Hepatocyte (in vitro differentiated cells): ENCODE data around the gene MFAP5. TPM values are rescaled to one million over a fixed set of nuclear protein-coding genes. Genes with fewer than 3 reads are reported as not detected.

Experiments used
- DNase-seq: peaks from one replicate; pipeline ENCODE4 v3.0.0-alpha.2; 2016; ENCODE audit warnings: low spot score
- H2AFZ ChIP-seq: fragments of 200-600 bp; sonication (generic); 2 replicates; pipeline ENCODE4 v1.6.0; 2016; ENCODE audit warnings: antibody characterized with exemption, mild to moderate bottlenecking
- H3K27ac ChIP-seq: fragments of 200-600 bp; sonication (generic); 2 replicates; pipeline ENCODE4 v1.5.1; 2016; ENCODE audit warnings: mild to moderate bottlenecking
- H3K27me3 ChIP-seq: fragments of 200-600 bp; sonication (generic); 2 replicates; pipeline ENCODE4 v1.6.1; 2016
- H3K36me3 ChIP-seq: fragments of 200-600 bp; sonication (generic); replicated peaks from 2 replicates; pipeline ENCODE4 v1.5.1; 2016; ENCODE audit warnings: low read depth; ENCODE audit not compliant: insufficient read depth
- H3K4me1 ChIP-seq: fragments of 200-600 bp; sonication (generic); 2 replicates; pipeline ENCODE4 v1.5.1; 2016; ENCODE audit warnings: mild to moderate bottlenecking, moderate library complexity; ENCODE audit not compliant: insufficient read depth
- H3K4me2 ChIP-seq: fragments of 200-600 bp; sonication (generic); 2 replicates; pipeline ENCODE4 v1.6.0; 2016
- H3K4me3 ChIP-seq: fragments of 200-600 bp; sonication (generic); 2 replicates; pipeline ENCODE4 v1.5.1; 2016; ENCODE audit warnings: mild to moderate bottlenecking
- H3K79me2 ChIP-seq: fragments of 200-600 bp; sonication (generic); 2 replicates; pipeline ENCODE4 v1.6.0; 2017; ENCODE audit warnings: mild to moderate bottlenecking
- H3K9me2 ChIP-seq: fragments of 200-600 bp; sonication (generic); replicated peaks from 2 replicates; pipeline ENCODE4 v1.6.0; 2017; ENCODE audit warnings: mild to moderate bottlenecking; ENCODE audit not compliant: insufficient read depth
- H3K9me3 ChIP-seq: fragments of 200-600 bp; sonication (generic); 2 replicates; pipeline ENCODE4 v1.5.1; 2016; ENCODE audit warnings: low read depth, mild to moderate bottlenecking
- H4K20me1 ChIP-seq: fragments of 200-600 bp; sonication (generic); 2 replicates; pipeline ENCODE4 v1.6.0; 2016; ENCODE audit warnings: mild to moderate bottlenecking; ENCODE audit not compliant: insufficient read depth, poor library complexity, severe bottlenecking
- EZH2 ChIP-seq: fragments of 200-600 bp; sonication (generic); IDR thresholded peaks from 2 replicates; pipeline ENCODE4 v1.6.1; 2016; ENCODE audit warnings: antibody characterized with exemption, mild to moderate bottlenecking, borderline replicate concordance
- EZH2phosphoT487 ChIP-seq: fragments of 200-600 bp; sonication (generic); IDR thresholded peaks from one replicate; pipeline ENCODE4 v1.6.1; 2018; ENCODE audit warnings: antibody characterized with exemption, mild to moderate bottlenecking, low read depth, moderate library complexity; ENCODE audit not compliant: unreplicated experiment, severe bottlenecking
- WGBS: methylation state at CpG from one replicate; pipeline ENCODE4 v1.1.6; 2016; ENCODE audit warnings: low lambda C conversion rate; ENCODE audit errors: missing lambda C conversion rate; 5-methylcytosine and 5-hydroxymethylcytosine counted together
- polyA plus RNA-seq: library from polyadenylated mRNA; unstranded; fragments of >200 nt; fragmentation: Nextera tagmentation; extraction: Ambion mirVana; gene quantifications from 2 replicates; pipeline ENCODE4 v1.2.1, GENCODE V29; 2016
- total RNA-seq: library from RNA; depleted of rRNA; stranded (reverse); fragments of >200 nt; gene quantifications from 2 replicates; pipeline ENCODE4 v1.2.3, GENCODE V29; 2014
- TF ChIP-seq, protein P1 (sequence below): fragments of 200-600 bp; sonication (generic); IDR thresholded peaks from 2 replicates; pipeline ENCODE4 v1.5.1; 2016; ENCODE audit warnings: antibody characterized with exemption, mild to moderate bottlenecking; ENCODE audit not compliant: poor library complexity

The MFAP5 gene
- total and polyA plus RNA-seq, 2 experiments from 2014 or later = 0.15 to 1.9 TPM

DNA sequence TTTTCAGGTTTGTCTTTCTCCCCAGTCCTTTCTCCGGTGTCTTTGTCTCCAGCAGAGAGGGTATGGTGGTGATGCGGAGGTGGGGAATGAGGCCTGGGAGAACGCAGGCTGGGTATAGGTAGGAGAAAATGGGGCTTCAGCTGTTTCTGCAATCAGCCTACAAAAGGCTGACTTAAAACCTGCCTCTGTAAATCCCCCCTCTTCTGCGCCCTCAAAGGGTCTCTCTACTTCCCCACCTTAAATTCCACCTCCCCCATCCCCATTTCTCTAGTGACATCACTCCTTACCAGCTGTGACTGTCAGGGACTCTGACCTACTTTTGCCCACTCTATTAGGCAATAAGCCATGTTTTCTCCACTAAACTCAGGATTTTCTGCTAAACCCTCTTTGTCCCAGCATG is 27.1 kb upstream of the MFAP5 start:
- no peaks in the 10 kb centered on the region for H3K36me3 ChIP-seq
- peak overlapping the region; percentile 28 for H3K27ac ChIP-seq
- no peak for TF ChIP-seq EZH2
- H3K27me3 ChIP-seq = no peaks in the 10 kb centered on the region
- no peaks in the 10 kb centered on the region for H3K9me3 ChIP-seq
- 89% methylated on average over 4 of the region's 4 CpGs for WGBS
- DNase-seq = no peak
- H4K20me1 ChIP-seq = no peaks in the 10 kb centered on the region
- H3K4me1 ChIP-seq = peaks cover 29% of the 10 kb centered on the region
- no peak overlapping the region for H3K4me2 ChIP-seq
- H3K4me3 ChIP-seq = no peak overlapping the region
- H3K9me2 ChIP-seq = no peaks in the 10 kb centered on the region
- H2AFZ ChIP-seq = no peak overlapping the region
- H3K79me2 ChIP-seq = no peaks in the 10 kb centered on the region

DNA sequence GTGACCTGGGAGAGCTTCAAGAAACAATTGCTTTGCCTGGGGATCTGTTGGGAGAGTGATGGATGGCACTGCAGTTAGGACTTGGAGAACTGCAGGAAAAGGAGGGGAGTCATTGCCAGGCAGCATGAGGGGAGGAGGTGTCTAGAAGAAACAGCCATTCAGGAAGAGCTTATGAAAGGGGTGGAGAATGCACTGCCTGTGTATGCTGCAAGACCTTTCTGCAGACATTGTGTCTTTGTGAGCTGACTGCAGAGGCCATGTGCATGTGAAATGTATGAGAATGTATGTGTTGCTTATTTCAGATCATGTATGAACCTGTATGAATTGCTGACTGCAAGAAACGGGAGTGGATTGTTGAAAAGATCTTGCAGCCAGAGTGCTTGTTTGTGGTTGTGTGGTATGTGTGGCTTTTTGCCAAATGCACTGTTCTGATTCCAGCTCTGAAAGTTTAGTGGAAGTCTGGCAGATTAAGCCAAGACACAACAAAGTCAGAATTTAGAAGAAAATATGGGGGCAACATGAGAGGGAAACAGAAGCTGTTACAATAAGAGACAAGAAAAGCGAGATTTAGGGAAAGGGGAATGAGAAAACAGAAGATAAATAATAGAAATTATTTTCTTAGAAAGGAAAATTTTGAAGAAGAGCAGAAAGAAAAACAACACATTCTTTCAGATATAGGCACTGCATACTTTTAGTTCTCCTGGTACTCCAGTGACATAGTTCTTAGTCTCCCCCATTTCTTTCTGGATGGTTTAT is 25.4 kb upstream of the MFAP5 start:
- 43% methylated on average over 2 of the region's 2 CpGs for WGBS
- H3K27ac ChIP-seq = peak overlapping the region; percentile 77
- no peaks in the 10 kb centered on the region for H3K9me3 ChIP-seq
- no peaks in the 10 kb centered on the region for H3K9me2 ChIP-seq
- DNase-seq = peak; percentile 81
- H3K4me2 ChIP-seq = peak overlapping the region; percentile 35
- H2AFZ ChIP-seq = no peak overlapping the region
- H4K20me1 ChIP-seq = no peaks in the 10 kb centered on the region
- H3K79me2 ChIP-seq = no peaks in the 10 kb centered on the region
- H3K4me1 ChIP-seq = peaks cover 24% of the 10 kb centered on the region
- no peaks in the 10 kb centered on the region for H3K27me3 ChIP-seq
- TF ChIP-seq, protein P1, sequence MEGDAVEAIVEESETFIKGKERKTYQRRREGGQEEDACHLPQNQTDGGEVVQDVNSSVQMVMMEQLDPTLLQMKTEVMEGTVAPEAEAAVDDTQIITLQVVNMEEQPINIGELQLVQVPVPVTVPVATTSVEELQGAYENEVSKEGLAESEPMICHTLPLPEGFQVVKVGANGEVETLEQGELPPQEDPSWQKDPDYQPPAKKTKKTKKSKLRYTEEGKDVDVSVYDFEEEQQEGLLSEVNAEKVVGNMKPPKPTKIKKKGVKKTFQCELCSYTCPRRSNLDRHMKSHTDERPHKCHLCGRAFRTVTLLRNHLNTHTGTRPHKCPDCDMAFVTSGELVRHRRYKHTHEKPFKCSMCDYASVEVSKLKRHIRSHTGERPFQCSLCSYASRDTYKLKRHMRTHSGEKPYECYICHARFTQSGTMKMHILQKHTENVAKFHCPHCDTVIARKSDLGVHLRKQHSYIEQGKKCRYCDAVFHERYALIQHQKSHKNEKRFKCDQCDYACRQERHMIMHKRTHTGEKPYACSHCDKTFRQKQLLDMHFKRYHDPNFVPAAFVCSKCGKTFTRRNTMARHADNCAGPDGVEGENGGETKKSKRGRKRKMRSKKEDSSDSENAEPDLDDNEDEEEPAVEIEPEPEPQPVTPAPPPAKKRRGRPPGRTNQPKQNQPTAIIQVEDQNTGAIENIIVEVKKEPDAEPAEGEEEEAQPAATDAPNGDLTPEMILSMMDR = no peak
- TF ChIP-seq EZH2 (no peak), EZH2phosphoT487 (no peak)
- H3K36me3 ChIP-seq = no peaks in the 10 kb centered on the region
- H3K4me3 ChIP-seq = no peak overlapping the region

DNA sequence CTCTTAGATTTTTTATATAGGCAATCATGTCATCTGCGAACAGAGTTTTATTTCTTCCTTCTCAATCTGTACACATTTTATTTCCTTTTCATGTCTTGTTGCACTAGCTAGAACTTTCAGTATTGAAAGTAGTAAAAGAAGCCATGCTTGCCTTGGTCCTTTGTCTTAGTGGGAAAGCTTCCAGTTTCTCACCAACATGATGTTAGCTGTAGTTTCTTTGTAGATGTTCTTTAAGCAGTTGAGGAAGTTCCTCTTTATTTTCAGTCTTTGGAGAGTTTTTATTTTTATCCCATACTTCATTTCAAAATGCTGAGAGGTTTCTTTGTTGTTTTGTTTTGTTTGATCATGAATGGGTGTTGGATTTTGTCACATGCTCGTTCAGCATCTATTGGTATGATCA is 22.4 kb upstream of the MFAP5 start:
- no peak for TF ChIP-seq EZH2phosphoT487
- TF ChIP-seq, protein P1 = no peak
- TF ChIP-seq EZH2 = no peak
- Histone ChIP-seq H3K4me1 (peaks cover 27% of the 10 kb centered on the region), H3K79me2 (no peaks in the 10 kb centered on the region), H3K4me3 (no peak overlapping the region), H3K27me3 (no peaks in the 10 kb centered on the region), H3K4me2 (no peak overlapping the region), H4K20me1 (no peaks in the 10 kb centered on the region), H2AFZ (no peak overlapping the region), H3K9me3 (no peaks in the 10 kb centered on the region), H3K27ac (no peak overlapping the region), H3K36me3 (no peaks in the 10 kb centered on the region), H3K9me2 (no peaks in the 10 kb centered on the region)
- 96% methylated on average over 2 of the region's 2 CpGs for WGBS
- no peak for DNase-seq

DNA sequence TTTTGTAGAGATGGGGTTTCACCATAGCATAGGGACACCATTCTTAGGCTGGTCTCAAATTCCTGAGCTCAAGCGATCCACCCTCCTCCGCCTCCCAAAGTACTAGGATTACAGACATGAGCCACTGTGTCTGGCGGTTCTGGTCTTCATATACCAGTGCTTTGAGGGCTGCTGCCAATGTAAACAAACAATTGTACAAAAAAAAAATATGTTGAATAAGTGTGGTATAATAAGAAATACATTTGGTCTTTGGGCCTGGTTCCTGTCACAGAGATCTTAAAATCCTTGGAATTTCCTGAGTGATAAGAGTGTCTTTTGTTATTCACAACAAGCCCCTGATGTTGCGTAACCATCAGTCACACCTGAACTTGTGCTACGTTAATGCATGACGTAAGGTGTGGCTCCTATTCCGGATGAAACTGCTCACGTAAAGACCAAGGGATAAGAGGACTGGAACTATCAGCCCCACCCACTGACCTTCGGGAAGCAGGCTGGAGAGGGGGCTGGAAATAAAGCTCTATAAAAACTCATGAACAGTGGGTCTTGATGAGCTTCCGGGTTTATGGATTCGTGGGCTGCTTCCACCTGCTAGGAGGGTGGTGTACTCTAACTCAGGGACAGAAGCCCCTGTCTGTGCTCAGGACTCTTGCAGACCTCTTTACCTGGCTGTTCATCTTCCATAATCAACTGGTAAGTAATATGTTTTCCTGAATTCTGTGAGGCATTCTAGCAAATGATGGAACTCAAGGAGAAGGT is 18.7 kb upstream of the MFAP5 start:
- TF ChIP-seq EZH2 = no peak
- TF ChIP-seq EZH2phosphoT487 = no peak
- TF ChIP-seq, protein P1 = no peak
- H3K4me2 ChIP-seq = peak overlapping the region; percentile 52
- no peaks in the 10 kb centered on the region for H3K36me3 ChIP-seq
- peak overlapping the region; percentile 3 for H2AFZ ChIP-seq
- DNase-seq = peak; percentile 82
- H3K9me3 ChIP-seq = no peaks in the 10 kb centered on the region
- no peaks in the 10 kb centered on the region for H4K20me1 ChIP-seq
- no peaks in the 10 kb centered on the region for H3K9me2 ChIP-seq
- H3K79me2 ChIP-seq = no peaks in the 10 kb centered on the region
- H3K4me3 ChIP-seq = no peak overlapping the region
- peak overlapping the region; percentile 82 for H3K27ac ChIP-seq
- H3K27me3 ChIP-seq = no peaks in the 10 kb centered on the region
- WGBS = 21% methylated on average over 11 of the region's 11 CpGs
- peaks cover 11% of the 10 kb centered on the region for H3K4me1 ChIP-seq
